ENCODE measurements around the gene TFPI2. TPM values are rescaled to one million over a fixed set of nuclear protein-coding genes. Genes with fewer than 3 reads are reported as not detected.

The TFPI2 gene
- polyA plus RNA-seq, 2 donors, result 0.38 to 0.39 TPM

- 80 to 84% methylated on average over 4 of the region's 4 CpGs for WGBS, 2 donors
- no peaks in the 10 kb centered on the region for H3K27me3 ChIP-seq (ENCODE audit: control insufficient read depth in 1 of 2, insufficient read depth in 2 of 2, low read length in 2 of 2)
- no peaks in the 10 kb centered on the region for H3K36me3 ChIP-seq (ENCODE audit: control insufficient read depth in 2 of 2, insufficient read depth in 2 of 2, low read length in 1 of 2)
- no peaks in the 10 kb centered on the region for H3K9me3 ChIP-seq (ENCODE audit: control insufficient read depth in 2 of 2, insufficient read depth in 1 of 2, low read depth in 1 of 2, low read length in 1 of 2)
- no peak overlapping the region for H3K27ac ChIP-seq (ENCODE audit: low read depth in 2 of 2, low read length in 1 of 2)
- no peak overlapping the region for H3K4me3 ChIP-seq (ENCODE audit: low read depth in 1 of 2, low read length in 2 of 2)
- H3K4me1 ChIP-seq (ENCODE audit: control insufficient read depth in 2 of 2, insufficient read depth in 2 of 2, low read length in 1 of 2), result no peaks in the 10 kb centered on the region
Observed at GRCh38 chr7:93861325-93861949, 29.1 kb downstream of the TFPI2 start.

- H3K4me1 ChIP-seq (ENCODE audit: control insufficient read depth in 2 of 2, insufficient read depth in 2 of 2, low read length in 1 of 2), result no peaks in the 10 kb centered on the region
- H3K36me3 ChIP-seq (ENCODE audit: control insufficient read depth in 2 of 2, insufficient read depth in 2 of 2, low read length in 1 of 2), result no peaks in the 10 kb centered on the region
- no peaks in the 10 kb centered on the region for H3K27me3 ChIP-seq (ENCODE audit: control insufficient read depth in 1 of 2, insufficient read depth in 2 of 2, low read length in 2 of 2)
- WGBS, 2 donors, result 63 to 65% methylated on average over 1 of the region's 1 CpG
- no peak overlapping the region for H3K4me3 ChIP-seq (ENCODE audit: low read depth in 1 of 2, low read length in 2 of 2)
- no peak overlapping the region for H3K27ac ChIP-seq (ENCODE audit: low read depth in 2 of 2, low read length in 1 of 2)
- H3K9me3 ChIP-seq (ENCODE audit: control insufficient read depth in 2 of 2, insufficient read depth in 1 of 2, low read depth in 1 of 2, low read length in 1 of 2), result no peaks in the 10 kb centered on the region
Observed at GRCh38 chr7:93860261-93860660, 30.3 kb downstream of the TFPI2 start.

- H3K4me1 ChIP-seq (ENCODE audit: control insufficient read depth in 2 of 2, insufficient read depth in 2 of 2, low read length in 1 of 2), result no peaks in the 10 kb centered on the region
- WGBS, 2 donors, result 83 to 93% methylated on average over 2 of the region's 2 CpGs
- no peaks in the 10 kb centered on the region for H3K27me3 ChIP-seq (ENCODE audit: control insufficient read depth in 1 of 2, insufficient read depth in 2 of 2, low read length in 2 of 2)
- no peaks in the 10 kb centered on the region for H3K9me3 ChIP-seq (ENCODE audit: control insufficient read depth in 2 of 2, insufficient read depth in 1 of 2, low read depth in 1 of 2, low read length in 1 of 2)
- H3K27ac ChIP-seq (ENCODE audit: low read depth in 2 of 2, low read length in 1 of 2), result no peak overlapping the region
- no peak overlapping the region for H3K4me3 ChIP-seq (ENCODE audit: low read depth in 1 of 2, low read length in 2 of 2)
- H3K36me3 ChIP-seq (ENCODE audit: control insufficient read depth in 2 of 2, insufficient read depth in 2 of 2, low read length in 1 of 2), result no peaks in the 10 kb centered on the region
Observed at GRCh38 chr7:93858857-93859256, 31.7 kb downstream of the TFPI2 start.

GRCh38 chr7:93856323-93856722 is 34.2 kb downstream of the TFPI2 start:
- H3K9me3 ChIP-seq (ENCODE audit: control insufficient read depth in 2 of 2, insufficient read depth in 1 of 2, low read depth in 1 of 2, low read length in 1 of 2), result no peaks in the 10 kb centered on the region
- H3K27ac ChIP-seq (ENCODE audit: low read depth in 2 of 2, low read length in 1 of 2), result no peak overlapping the region
- no peaks in the 10 kb centered on the region for H3K27me3 ChIP-seq (ENCODE audit: control insufficient read depth in 1 of 2, insufficient read depth in 2 of 2, low read length in 2 of 2)
- H3K4me3 ChIP-seq (ENCODE audit: low read depth in 1 of 2, low read length in 2 of 2), result no peak overlapping the region
- no peaks in the 10 kb centered on the region for H3K4me1 ChIP-seq (ENCODE audit: control insufficient read depth in 2 of 2, insufficient read depth in 2 of 2, low read length in 1 of 2)
- no peaks in the 10 kb centered on the region for H3K36me3 ChIP-seq (ENCODE audit: control insufficient read depth in 2 of 2, insufficient read depth in 2 of 2, low read length in 1 of 2)

GRCh38 chr7:93855797-93856196 is 34.8 kb downstream of the TFPI2 start:
- Histone ChIP-seq H3K27ac (ENCODE audit: low read depth in 2 of 2, low read length in 1 of 2) (no peak overlapping the region), H3K27me3 (ENCODE audit: control insufficient read depth in 1 of 2, insufficient read depth in 2 of 2, low read length in 2 of 2) (no peaks in the 10 kb centered on the region), H3K4me1 (ENCODE audit: control insufficient read depth in 2 of 2, insufficient read depth in 2 of 2, low read length in 1 of 2) (no peaks in the 10 kb centered on the region), H3K4me3 (ENCODE audit: low read depth in 1 of 2, low read length in 2 of 2) (no peak overlapping the region), H3K36me3 (ENCODE audit: control insufficient read depth in 2 of 2, insufficient read depth in 2 of 2, low read length in 1 of 2) (no peaks in the 10 kb centered on the region), H3K9me3 (ENCODE audit: control insufficient read depth in 2 of 2, insufficient read depth in 1 of 2, low read depth in 1 of 2, low read length in 1 of 2) (no peaks in the 10 kb centered on the region)
- WGBS, 2 donors, result 67 to 79% methylated on average over 1 of the region's 1 CpG

GRCh38 chr7:93854480-93854879 is 36.1 kb downstream of the TFPI2 start:
- no peaks in the 10 kb centered on the region for H3K36me3 ChIP-seq (ENCODE audit: control insufficient read depth in 2 of 2, insufficient read depth in 2 of 2, low read length in 1 of 2)
- no peaks in the 10 kb centered on the region for H3K4me1 ChIP-seq (ENCODE audit: control insufficient read depth in 2 of 2, insufficient read depth in 2 of 2, low read length in 1 of 2)
- H3K27me3 ChIP-seq (ENCODE audit: control insufficient read depth in 1 of 2, insufficient read depth in 2 of 2, low read length in 2 of 2), result no peaks in the 10 kb centered on the region
- no peak overlapping the region for H3K27ac ChIP-seq (ENCODE audit: low read depth in 2 of 2, low read length in 1 of 2)
- H3K4me3 ChIP-seq (ENCODE audit: low read depth in 1 of 2, low read length in 2 of 2), result no peak overlapping the region
- H3K9me3 ChIP-seq (ENCODE audit: control insufficient read depth in 2 of 2, insufficient read depth in 1 of 2, low read depth in 1 of 2, low read length in 1 of 2), result no peaks in the 10 kb centered on the region
- WGBS, 2 donors, result 82 to 91% methylated on average over 1 of the region's 1 CpG

- Histone ChIP-seq H3K9me3 (ENCODE audit: control insufficient read depth in 2 of 2, insufficient read depth in 1 of 2, low read depth in 1 of 2, low read length in 1 of 2) (no peaks in the 10 kb centered on the region), H3K27ac (ENCODE audit: low read depth in 2 of 2, low read length in 1 of 2) (no peak overlapping the region), H3K4me1 (ENCODE audit: control insufficient read depth in 2 of 2, insufficient read depth in 2 of 2, low read length in 1 of 2) (no peaks in the 10 kb centered on the region), H3K27me3 (ENCODE audit: control insufficient read depth in 1 of 2, insufficient read depth in 2 of 2, low read length in 2 of 2) (no peaks in the 10 kb centered on the region), H3K36me3 (ENCODE audit: control insufficient read depth in 2 of 2, insufficient read depth in 2 of 2, low read length in 1 of 2) (no peaks in the 10 kb centered on the region), H3K4me3 (ENCODE audit: low read depth in 1 of 2, low read length in 2 of 2) (no peak overlapping the region)
- 78 to 81% methylated on average over 2 of the region's 2 CpGs for WGBS, 2 donors
Observed at GRCh38 chr7:93851536-93851935, 39.0 kb downstream of the TFPI2 start.

GRCh38 chr7:93843260-93843659 is 47.3 kb downstream of the TFPI2 start:
- Histone ChIP-seq H3K9me3 (ENCODE audit: control insufficient read depth in 2 of 2, insufficient read depth in 1 of 2, low read depth in 1 of 2, low read length in 1 of 2) (no peaks in the 10 kb centered on the region), H3K4me1 (ENCODE audit: control insufficient read depth in 2 of 2, insufficient read depth in 2 of 2, low read length in 1 of 2) (no peaks in the 10 kb centered on the region)

GRCh38 chr7:93838966-93839365 is 51.6 kb downstream of the TFPI2 start:
- Histone ChIP-seq H3K9me3 (ENCODE audit: control insufficient read depth in 2 of 2, insufficient read depth in 1 of 2, low read depth in 1 of 2, low read length in 1 of 2) (no peaks in the 10 kb centered on the region), H3K27ac (ENCODE audit: low read depth in 2 of 2, low read length in 1 of 2) (no peak overlapping the region), H3K27me3 (ENCODE audit: control insufficient read depth in 1 of 2, insufficient read depth in 2 of 2, low read length in 2 of 2) (no peaks in the 10 kb centered on the region), H3K4me1 (ENCODE audit: control insufficient read depth in 2 of 2, insufficient read depth in 2 of 2, low read length in 1 of 2) (no peaks in the 10 kb centered on the region), H3K4me3 (ENCODE audit: low read depth in 1 of 2, low read length in 2 of 2) (no peak overlapping the region), H3K36me3 (ENCODE audit: control insufficient read depth in 2 of 2, insufficient read depth in 2 of 2, low read length in 1 of 2) (no peaks in the 10 kb centered on the region)
- 18 to 27% methylated on average over 1 of the region's 1 CpG for WGBS, 2 donors

More at GRCh38 chr7:93843260-93843659, 47.3 kb downstream of the TFPI2 start:
- H3K4me3 ChIP-seq (ENCODE audit: low read depth in 1 of 2, low read length in 2 of 2), result no peak overlapping the region
- H3K27me3 ChIP-seq (ENCODE audit: control insufficient read depth in 1 of 2, insufficient read depth in 2 of 2, low read length in 2 of 2), result no peaks in the 10 kb centered on the region
- 35 to 43% methylated on average over 1 of the region's 1 CpG for WGBS, 2 donors
- H3K36me3 ChIP-seq (ENCODE audit: control insufficient read depth in 2 of 2, insufficient read depth in 2 of 2, low read length in 1 of 2), result no peaks in the 10 kb centered on the region
- no peak overlapping the region for H3K27ac ChIP-seq (ENCODE audit: low read depth in 2 of 2, low read length in 1 of 2)

- H3K36me3 ChIP-seq (ENCODE audit: control insufficient read depth in 2 of 2, insufficient read depth in 2 of 2, low read length in 1 of 2), result no peaks in the 10 kb centered on the region
- no peaks in the 10 kb centered on the region for H3K27me3 ChIP-seq (ENCODE audit: control insufficient read depth in 1 of 2, insufficient read depth in 2 of 2, low read length in 2 of 2)
- no peaks in the 10 kb centered on the region for H3K9me3 ChIP-seq (ENCODE audit: control insufficient read depth in 2 of 2, insufficient read depth in 1 of 2, low read depth in 1 of 2, low read length in 1 of 2)
- H3K4me3 ChIP-seq (ENCODE audit: low read depth in 1 of 2, low read length in 2 of 2), result no peak overlapping the region
- 78 to 84% methylated on average over 3 of the region's 3 CpGs for WGBS, 2 donors
- no peaks in the 10 kb centered on the region for H3K4me1 ChIP-seq (ENCODE audit: control insufficient read depth in 2 of 2, insufficient read depth in 2 of 2, low read length in 1 of 2)
- no peak overlapping the region for H3K27ac ChIP-seq (ENCODE audit: low read depth in 2 of 2, low read length in 1 of 2)
Observed at GRCh38 chr7:93837245-93837644, 53.3 kb downstream of the TFPI2 start.

Measured in esophagus (tissue), 2 donors.